ENCODE measurements around the gene ERP29. TPM values are rescaled to one million over a fixed set of nuclear protein-coding genes. Genes with fewer than 3 reads are reported as not detected.
"Not testable (repeated sequence)": the region's sequence is repeated elsewhere in the genome, so short reads cannot be mapped to it uniquely, and the experiment has no call there.

The ERP29 gene
- total RNA-seq, 1 donor from 2014 or later, result 93.8 TPM

DNA sequence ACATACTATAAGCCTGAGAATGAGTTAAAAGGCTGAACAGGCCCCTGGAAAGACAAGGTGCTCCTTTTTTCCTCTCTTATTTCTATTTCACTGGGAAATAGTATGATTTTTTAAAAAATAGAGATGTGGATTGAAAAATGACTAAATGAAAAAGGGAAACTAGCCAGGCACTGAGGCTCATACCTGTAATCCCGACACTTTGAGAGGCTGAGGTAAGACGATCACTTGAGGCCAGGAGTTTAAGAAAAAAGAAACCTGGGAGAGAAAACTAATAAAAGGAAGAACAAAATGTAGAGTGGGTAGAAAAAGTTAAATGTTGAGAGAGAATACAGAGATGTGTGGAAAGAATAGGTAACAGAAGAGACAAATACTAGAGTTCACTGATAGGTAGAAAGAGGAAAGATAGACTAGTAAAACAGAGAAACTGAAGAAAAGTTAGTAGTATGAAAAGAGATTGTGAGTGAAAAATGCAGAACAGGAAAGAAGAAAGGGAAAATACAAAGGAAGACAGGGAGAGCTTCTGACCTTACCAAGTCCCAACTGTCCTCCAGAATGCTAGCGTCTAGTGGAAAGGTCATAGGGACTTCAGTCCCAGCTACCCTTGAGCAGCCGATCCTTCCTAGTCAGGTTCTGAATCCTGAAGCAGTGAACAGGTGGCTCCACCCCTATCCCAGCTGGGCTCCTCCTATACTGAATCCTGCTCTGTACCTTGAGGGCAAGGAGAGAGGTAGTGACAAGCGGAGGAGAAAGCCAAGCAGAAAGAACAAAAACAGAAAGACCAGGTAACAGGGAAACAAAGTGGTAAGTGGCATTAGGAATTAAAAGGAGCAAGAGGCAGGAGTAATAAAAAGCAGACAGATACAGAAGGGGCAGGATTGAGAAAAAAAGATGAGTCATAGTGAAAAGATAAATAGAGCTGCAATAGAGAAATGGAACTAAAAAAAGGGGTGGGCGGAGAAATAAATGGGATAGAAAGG, 7.5 kb upstream of the ERP29 start:
- FAIRE-seq (no peak), DNase-seq (ENCODE audit: low read depth) (no peak)
- Mint-ChIP-seq H3K9me3 (ENCODE audit: unreplicated experiment) (no peaks in the 10 kb centered on the region), H3K27me3 (ENCODE audit: low read depth, unreplicated experiment) (no peaks in the 10 kb centered on the region), H3K36me3 (ENCODE audit: low read depth, unreplicated experiment) (no peaks in the 10 kb centered on the region), H3K4me1 (ENCODE audit: low read depth, unreplicated experiment) (peaks cover 4% of the 10 kb centered on the region), H3K4me3 (ENCODE audit: unreplicated experiment) (no peak overlapping the region), H3K27ac (ENCODE audit: unreplicated experiment) (no peak overlapping the region)
- Histone ChIP-seq H3K79me2 (ENCODE audit: insufficient read depth, low read length) (no peaks in the 10 kb centered on the region), H3K9ac (ENCODE audit: low read length) (no peak overlapping the region), H4K20me1 (ENCODE audit: insufficient read depth, low read length) (no peaks in the 10 kb centered on the region), H2AFZ (ENCODE audit: low read depth, low read length) (no peak overlapping the region), H3K4me3 (ENCODE audit: insufficient read depth, low read depth, low read length) (no peak overlapping the region), H3K4me2 (ENCODE audit: low read length) (peak overlapping the region; percentile 30), H3K27me3 (ENCODE audit: insufficient read depth, low read length) (no peaks in the 10 kb centered on the region), H3K4me1 (ENCODE audit: insufficient read depth, low read length) (no peaks in the 10 kb centered on the region), H3K9me3 (ENCODE audit: insufficient read depth, low read depth, low read length) (no peaks in the 10 kb centered on the region), H3K36me3 (ENCODE audit: insufficient read depth, low read length) (no peaks in the 10 kb centered on the region), H3K27ac (ENCODE audit: low read depth, low read length) (no peak overlapping the region)
- no peak for TF ChIP-seq EZH2 (IDR thresholded peaks at IDR 0.05; ENCODE audit: insufficient read depth, low read length)
- TF ChIP-seq, protein P1, sequence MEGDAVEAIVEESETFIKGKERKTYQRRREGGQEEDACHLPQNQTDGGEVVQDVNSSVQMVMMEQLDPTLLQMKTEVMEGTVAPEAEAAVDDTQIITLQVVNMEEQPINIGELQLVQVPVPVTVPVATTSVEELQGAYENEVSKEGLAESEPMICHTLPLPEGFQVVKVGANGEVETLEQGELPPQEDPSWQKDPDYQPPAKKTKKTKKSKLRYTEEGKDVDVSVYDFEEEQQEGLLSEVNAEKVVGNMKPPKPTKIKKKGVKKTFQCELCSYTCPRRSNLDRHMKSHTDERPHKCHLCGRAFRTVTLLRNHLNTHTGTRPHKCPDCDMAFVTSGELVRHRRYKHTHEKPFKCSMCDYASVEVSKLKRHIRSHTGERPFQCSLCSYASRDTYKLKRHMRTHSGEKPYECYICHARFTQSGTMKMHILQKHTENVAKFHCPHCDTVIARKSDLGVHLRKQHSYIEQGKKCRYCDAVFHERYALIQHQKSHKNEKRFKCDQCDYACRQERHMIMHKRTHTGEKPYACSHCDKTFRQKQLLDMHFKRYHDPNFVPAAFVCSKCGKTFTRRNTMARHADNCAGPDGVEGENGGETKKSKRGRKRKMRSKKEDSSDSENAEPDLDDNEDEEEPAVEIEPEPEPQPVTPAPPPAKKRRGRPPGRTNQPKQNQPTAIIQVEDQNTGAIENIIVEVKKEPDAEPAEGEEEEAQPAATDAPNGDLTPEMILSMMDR (IDR thresholded peaks at IDR 0.05; ENCODE audit: insufficient read depth, low read depth, low read length), result no peak

DNA sequence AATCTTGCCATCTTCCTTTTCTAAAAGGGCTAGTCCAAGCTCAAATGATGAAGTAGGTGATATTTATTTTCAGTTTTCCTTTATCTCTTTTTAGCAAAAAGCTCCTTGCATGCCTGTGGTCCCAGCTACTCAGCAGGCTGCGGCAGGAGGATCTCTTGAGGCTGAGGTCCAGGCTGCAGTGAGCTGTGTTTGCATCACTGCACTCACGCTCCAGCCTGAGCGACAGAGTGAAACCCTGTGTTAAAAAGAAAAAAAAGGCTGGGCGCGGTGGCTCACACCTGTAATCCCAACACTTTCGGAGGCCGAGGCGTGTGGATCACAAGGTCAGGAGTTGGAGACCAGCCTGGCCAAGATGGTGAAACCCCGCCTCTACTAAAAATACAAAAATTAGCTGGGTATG, 5.3 kb upstream of the ERP29 start:
- TF ChIP-seq, protein P1 (IDR thresholded peaks at IDR 0.05; ENCODE audit: insufficient read depth, low read depth, low read length), result no peak
- no peak for TF ChIP-seq EZH2 (IDR thresholded peaks at IDR 0.05; ENCODE audit: insufficient read depth, low read length)
- peaks cover 2% of the 10 kb centered on the region for H3K9me3 Mint-ChIP-seq (ENCODE audit: unreplicated experiment)
- Histone ChIP-seq H3K27me3 (ENCODE audit: insufficient read depth, low read length) (no peaks in the 10 kb centered on the region), H3K27ac (ENCODE audit: low read depth, low read length) (no peak overlapping the region), H2AFZ (ENCODE audit: low read depth, low read length) (no peak overlapping the region), H3K9ac (ENCODE audit: low read length) (no peak overlapping the region), H3K4me3 (ENCODE audit: insufficient read depth, low read depth, low read length) (no peak overlapping the region), H3K79me2 (ENCODE audit: insufficient read depth, low read length) (peaks cover 6% of the 10 kb centered on the region), H4K20me1 (ENCODE audit: insufficient read depth, low read length) (no peaks in the 10 kb centered on the region), H3K4me2 (ENCODE audit: low read length) (no peak overlapping the region), H3K4me1 (ENCODE audit: insufficient read depth, low read length) (no peaks in the 10 kb centered on the region), H3K36me3 (ENCODE audit: insufficient read depth, low read length) (no peaks in the 10 kb centered on the region), H3K9me3 (ENCODE audit: insufficient read depth, low read depth, low read length) (no peaks in the 10 kb centered on the region)
- H3K36me3 Mint-ChIP-seq (ENCODE audit: low read depth, unreplicated experiment), result no peaks in the 10 kb centered on the region
- peaks cover 14% of the 10 kb centered on the region for H3K4me1 Mint-ChIP-seq (ENCODE audit: low read depth, unreplicated experiment)
- peak overlapping the region; percentile 61 for H3K4me3 Mint-ChIP-seq (ENCODE audit: unreplicated experiment)
- H3K27ac Mint-ChIP-seq (ENCODE audit: unreplicated experiment), result no peak overlapping the region
- H3K27me3 Mint-ChIP-seq (ENCODE audit: low read depth, unreplicated experiment), result no peaks in the 10 kb centered on the region
- FAIRE-seq (no peak), DNase-seq (ENCODE audit: low read depth) (peak; percentile 29)

DNA sequence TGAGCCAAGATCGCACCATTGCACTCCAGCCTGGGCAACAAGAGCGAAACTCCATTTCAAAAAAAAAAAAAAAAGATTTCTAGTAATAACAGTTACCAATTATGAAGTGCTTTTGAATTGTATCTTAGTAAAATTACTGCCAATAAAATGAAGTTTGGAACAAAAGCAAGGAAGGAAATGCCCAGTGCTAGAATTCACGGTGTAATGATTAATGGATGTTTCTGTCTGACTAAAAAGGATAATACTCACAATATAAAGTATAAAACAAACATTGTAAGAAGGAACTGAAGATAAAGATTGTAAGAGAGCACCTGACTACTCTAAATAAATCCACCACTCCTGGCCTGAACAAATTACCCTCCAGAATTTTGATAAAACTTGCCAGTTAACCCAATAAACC, 4.3 kb upstream of the ERP29 start:
- Histone ChIP-seq H2AFZ (ENCODE audit: low read depth, low read length) (no peak overlapping the region), H3K9ac (ENCODE audit: low read length) (no peak overlapping the region), H4K20me1 (ENCODE audit: insufficient read depth, low read length) (no peaks in the 10 kb centered on the region), H3K27ac (ENCODE audit: low read depth, low read length) (no peak overlapping the region), H3K79me2 (ENCODE audit: insufficient read depth, low read length) (peaks cover 12% of the 10 kb centered on the region), H3K4me3 (ENCODE audit: insufficient read depth, low read depth, low read length) (no peak overlapping the region), H3K4me1 (ENCODE audit: insufficient read depth, low read length) (no peaks in the 10 kb centered on the region), H3K36me3 (ENCODE audit: insufficient read depth, low read length) (no peaks in the 10 kb centered on the region), H3K9me3 (ENCODE audit: insufficient read depth, low read depth, low read length) (no peaks in the 10 kb centered on the region), H3K4me2 (ENCODE audit: low read length) (no peak overlapping the region), H3K27me3 (ENCODE audit: insufficient read depth, low read length) (no peaks in the 10 kb centered on the region)
- Mint-ChIP-seq H3K27ac (ENCODE audit: unreplicated experiment) (no peak overlapping the region), H3K4me3 (ENCODE audit: unreplicated experiment) (no peak overlapping the region), H3K36me3 (ENCODE audit: low read depth, unreplicated experiment) (no peaks in the 10 kb centered on the region), H3K27me3 (ENCODE audit: low read depth, unreplicated experiment) (no peaks in the 10 kb centered on the region), H3K4me1 (ENCODE audit: low read depth, unreplicated experiment) (peaks cover 14% of the 10 kb centered on the region), H3K9me3 (ENCODE audit: unreplicated experiment) (peaks cover 2% of the 10 kb centered on the region)
- DNase-seq (ENCODE audit: low read depth) (no peak), FAIRE-seq (no peak)
- TF ChIP-seq, protein P1 (IDR thresholded peaks at IDR 0.05; ENCODE audit: insufficient read depth, low read depth, low read length), result no peak
- TF ChIP-seq EZH2 (IDR thresholded peaks at IDR 0.05; ENCODE audit: insufficient read depth, low read length), result no peak

DNA sequence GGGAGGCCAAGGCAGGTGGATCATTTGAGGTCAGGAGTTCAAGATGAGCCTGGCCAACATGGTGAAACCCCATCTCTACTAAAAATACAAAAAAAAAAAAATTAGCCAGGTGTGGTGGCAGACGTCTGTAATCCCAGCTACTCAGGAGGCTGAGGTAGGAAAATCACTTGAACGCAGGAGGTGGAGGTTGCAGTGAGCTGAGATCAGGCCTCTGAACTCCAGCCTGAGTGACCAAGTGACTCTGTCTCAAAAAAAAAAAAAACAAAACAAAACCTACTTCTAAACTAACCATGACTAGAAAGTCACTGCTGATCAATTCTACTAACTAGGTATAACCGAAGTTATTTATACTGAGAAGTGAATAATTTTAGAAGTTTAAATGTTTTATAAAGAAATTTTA, 3.6 kb upstream of the ERP29 start:
- not testable (repeated sequence) for H3K27ac ChIP-seq (ENCODE audit: low read depth, low read length); H3K4me1 ChIP-seq (ENCODE audit: insufficient read depth, low read length); H2AFZ ChIP-seq (ENCODE audit: low read depth, low read length); H3K36me3 ChIP-seq (ENCODE audit: insufficient read depth, low read length); H3K4me2 ChIP-seq (ENCODE audit: low read length); H3K4me3 ChIP-seq (ENCODE audit: insufficient read depth, low read depth, low read length); H3K36me3 Mint-ChIP-seq (ENCODE audit: low read depth, unreplicated experiment); H3K27me3 Mint-ChIP-seq (ENCODE audit: low read depth, unreplicated experiment); H3K9me3 Mint-ChIP-seq (ENCODE audit: unreplicated experiment); H3K9me3 ChIP-seq (ENCODE audit: insufficient read depth, low read depth, low read length); H3K9ac ChIP-seq (ENCODE audit: low read length); DNase-seq (ENCODE audit: low read depth); H3K4me3 Mint-ChIP-seq (ENCODE audit: unreplicated experiment); FAIRE-seq; H3K27ac Mint-ChIP-seq (ENCODE audit: unreplicated experiment); H3K27me3 ChIP-seq (ENCODE audit: insufficient read depth, low read length); H4K20me1 ChIP-seq (ENCODE audit: insufficient read depth, low read length)
- peaks cover 18% of the 10 kb centered on the region for H3K79me2 ChIP-seq (ENCODE audit: insufficient read depth, low read length)
- peaks cover 16% of the 10 kb centered on the region for H3K4me1 Mint-ChIP-seq (ENCODE audit: low read depth, unreplicated experiment)

Measured in astrocyte (in vitro differentiated cells and primary cell).